ENCODE results near the gene ACY1.

The ACY1 gene

GRCh38 chr3:51938780-51939425, 44.4 kb upstream of the ACY1 start:
- Histone ChIP-seq H3K4me1 (ENCODE audit: insufficient read depth, insufficient read length) (no peaks in the 10 kb centered on the region), H3K36me3 (ENCODE audit: insufficient read depth, insufficient read length, low read length) (peaks cover 67% of the 10 kb centered on the region), H3K9ac (ENCODE audit: insufficient read length, low read depth) (no peak overlapping the region), H3K27me3 (ENCODE audit: insufficient read depth, insufficient read length) (no peaks in the 10 kb centered on the region), H3K4me3 (ENCODE audit: insufficient read length, low read depth) (no peak overlapping the region), H3K9me3 (ENCODE audit: insufficient read depth, low read length) (no peaks in the 10 kb centered on the region)
- TF ChIP-seq SUZ12 (IDR thresholded peaks at IDR 0.05; ENCODE audit: extremely low read depth, insufficient read depth, insufficient read length), result no peak
- no peak for TF ChIP-seq ZNF274 (IDR thresholded peaks at IDR 0.05; ENCODE audit: low read depth, low read length)
- TF ChIP-seq YY1 (IDR thresholded peaks at IDR 0.05; ENCODE audit: insufficient read depth, insufficient read length), result no peak
- no peak for DNase-seq (ENCODE audit: low read depth, low spot score)

GRCh38 chr3:51940648-51941462, 42.5 kb upstream of the ACY1 start:
- H3K4me1 ChIP-seq (ENCODE audit: insufficient read depth, insufficient read length), result no peaks in the 10 kb centered on the region
- no peak for DNase-seq (ENCODE audit: low read depth, low spot score)

DNA sequence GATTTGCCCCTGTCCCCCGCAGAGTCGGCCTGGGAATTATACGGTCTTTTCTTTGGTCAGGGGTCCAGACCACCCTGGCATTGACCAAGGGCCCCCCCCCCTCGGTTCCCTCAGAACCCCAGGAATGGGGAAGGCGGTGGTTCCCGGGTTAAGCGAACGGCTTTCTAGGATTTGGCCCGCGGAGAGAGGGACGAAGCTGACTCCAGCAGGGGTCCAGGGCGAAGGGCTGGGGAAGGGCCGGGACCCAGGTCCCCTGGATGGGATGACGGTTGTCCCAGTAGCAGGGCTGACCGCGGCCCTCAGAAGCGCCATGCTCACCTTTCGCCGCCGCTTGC, 41.9 kb upstream of the ACY1 start:
- peak overlapping the region; percentile 88 for H3K9ac ChIP-seq (ENCODE audit: insufficient read length, low read depth)
- H3K36me3 ChIP-seq (ENCODE audit: insufficient read depth, insufficient read length, low read length), result peaks cover 43% of the 10 kb centered on the region
- H3K9me3 ChIP-seq (ENCODE audit: insufficient read depth, low read length), result no peaks in the 10 kb centered on the region
- TF ChIP-seq ZNF274 (IDR thresholded peaks at IDR 0.05; ENCODE audit: low read depth, low read length) (no peak), YY1 (IDR thresholded peaks at IDR 0.05; ENCODE audit: insufficient read depth, insufficient read length) (no peak), SUZ12 (IDR thresholded peaks at IDR 0.05; ENCODE audit: extremely low read depth, insufficient read depth, insufficient read length) (no peak)
- peak overlapping the region; percentile 82 for H3K4me3 ChIP-seq (ENCODE audit: insufficient read length, low read depth)
- DNase-seq (ENCODE audit: low read depth, low spot score), result no peak
- H3K27me3 ChIP-seq (ENCODE audit: insufficient read depth, insufficient read length), result peaks cover 3% of the 10 kb centered on the region
- no peaks in the 10 kb centered on the region for H3K4me1 ChIP-seq (ENCODE audit: insufficient read depth, insufficient read length)

More at GRCh38 chr3:51940648-51941462, 42.5 kb upstream of the ACY1 start:
- peaks cover 48% of the 10 kb centered on the region for H3K36me3 ChIP-seq (ENCODE audit: insufficient read depth, insufficient read length, low read length)
- no peaks in the 10 kb centered on the region for H3K9me3 ChIP-seq (ENCODE audit: insufficient read depth, low read length)
- peak overlapping the region; percentile 88 for H3K9ac ChIP-seq (ENCODE audit: insufficient read length, low read depth)
- H3K4me3 ChIP-seq (ENCODE audit: insufficient read length, low read depth), result peak overlapping the region; percentile 82
- peaks cover 3% of the 10 kb centered on the region for H3K27me3 ChIP-seq (ENCODE audit: insufficient read depth, insufficient read length)
- TF ChIP-seq YY1 (IDR thresholded peaks at IDR 0.05; ENCODE audit: insufficient read depth, insufficient read length) (no peak), ZNF274 (IDR thresholded peaks at IDR 0.05; ENCODE audit: low read depth, low read length) (no peak), SUZ12 (IDR thresholded peaks at IDR 0.05; ENCODE audit: extremely low read depth, insufficient read depth, insufficient read length) (no peak)

GRCh38 chr3:51941798-51942602, 41.3 kb upstream of the ACY1 start, which contains the start of the genes PARP3 and RRP9:
PARP3 (plus strand) TSS chr3:51942363; CDS start chr3:51943356, 993 bp downstream.
RRP9 (minus strand) TSS chr3:51941904; CDS start chr3:51941867, 37 bp downstream.
- H3K4me1 ChIP-seq (ENCODE audit: insufficient read depth, insufficient read length), result no peaks in the 10 kb centered on the region
- DNase-seq (ENCODE audit: low read depth, low spot score), result peak; percentile 100

DNA sequence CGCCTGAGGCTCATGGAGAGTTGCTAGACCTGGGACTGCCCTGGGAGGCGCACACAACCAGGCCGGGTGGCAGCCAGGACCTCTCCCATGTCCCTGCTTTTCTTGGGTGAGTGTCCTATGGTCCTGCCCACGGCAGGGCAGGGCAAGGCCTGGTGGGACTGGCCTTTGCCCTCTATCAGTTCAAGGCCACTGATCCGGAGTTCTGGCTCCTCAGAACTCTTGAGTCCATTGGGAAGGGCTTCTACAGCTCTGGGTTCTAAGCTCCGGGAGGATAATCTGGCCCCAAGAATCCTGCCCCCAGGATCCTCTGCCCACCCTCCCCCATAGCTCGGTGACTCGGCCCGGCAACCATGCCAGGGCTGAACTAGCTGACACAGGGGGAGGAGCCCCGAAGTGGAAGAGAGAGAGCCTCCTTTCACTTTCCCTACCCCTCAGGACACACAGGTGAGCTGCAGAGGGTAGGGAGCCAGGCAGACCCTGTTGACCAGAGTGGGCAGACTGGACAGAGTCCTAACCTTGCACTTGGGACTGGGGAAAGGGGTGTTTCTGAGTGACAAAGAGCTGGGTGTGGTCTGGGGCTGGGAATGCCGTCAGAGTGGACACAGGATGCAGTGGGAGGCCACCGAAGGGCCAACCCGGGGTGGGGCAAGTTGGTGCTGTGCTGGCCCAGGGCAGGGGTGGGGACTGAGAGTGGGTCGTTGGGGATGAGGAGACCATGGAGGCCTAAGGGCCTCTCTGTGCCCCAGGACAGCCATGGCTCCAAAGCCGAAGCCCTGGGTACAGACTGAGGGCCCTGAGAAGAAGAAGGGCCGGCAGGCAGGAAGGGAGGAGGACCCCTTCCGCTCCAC, 40.5 kb upstream of the ACY1 start:
- no peak for DNase-seq (ENCODE audit: low read depth, low spot score)
- peak overlapping the region; percentile 94 for H3K9ac ChIP-seq (ENCODE audit: insufficient read length, low read depth)

More at GRCh38 chr3:51941798-51942602, 41.3 kb upstream of the ACY1 start, which contains the start of the genes PARP3 and RRP9:
- TF ChIP-seq YY1 (IDR thresholded peaks at IDR 0.05; ENCODE audit: insufficient read depth, insufficient read length), result no peak
- no peak for TF ChIP-seq SUZ12 (IDR thresholded peaks at IDR 0.05; ENCODE audit: extremely low read depth, insufficient read depth, insufficient read length)
- TF ChIP-seq ZNF274 (IDR thresholded peaks at IDR 0.05; ENCODE audit: low read depth, low read length), result no peak
- Histone ChIP-seq H3K36me3 (ENCODE audit: insufficient read depth, insufficient read length, low read length) (peaks cover 37% of the 10 kb centered on the region), H3K9me3 (ENCODE audit: insufficient read depth, low read length) (no peaks in the 10 kb centered on the region), H3K27me3 (ENCODE audit: insufficient read depth, insufficient read length) (peaks cover 3% of the 10 kb centered on the region), H3K9ac (ENCODE audit: insufficient read length, low read depth) (peak within 1 kb of the TSS; percentile 94), H3K4me3 (ENCODE audit: insufficient read length, low read depth) (peak within 1 kb of the TSS; percentile 82)

More for the DNA sequence above, 40.5 kb upstream of the ACY1 start:
- Histone ChIP-seq H3K9me3 (ENCODE audit: insufficient read depth, low read length) (no peaks in the 10 kb centered on the region), H3K4me1 (ENCODE audit: insufficient read depth, insufficient read length) (peaks cover 4% of the 10 kb centered on the region), H3K4me3 (ENCODE audit: insufficient read length, low read depth) (peak overlapping the region; percentile 61), H3K36me3 (ENCODE audit: insufficient read depth, insufficient read length, low read length) (peaks cover 29% of the 10 kb centered on the region), H3K27me3 (ENCODE audit: insufficient read depth, insufficient read length) (peaks cover 3% of the 10 kb centered on the region)
- TF ChIP-seq YY1 (IDR thresholded peaks at IDR 0.05; ENCODE audit: insufficient read depth, insufficient read length), result no peak
- TF ChIP-seq ZNF274 (IDR thresholded peaks at IDR 0.05; ENCODE audit: low read depth, low read length), result no peak
- TF ChIP-seq SUZ12 (IDR thresholded peaks at IDR 0.05; ENCODE audit: extremely low read depth, insufficient read depth, insufficient read length), result no peak
